22Rv1 (cell line): ENCODE data around the gene TCN2.

Experiments used
- H3K27ac ChIP-seq: fragments of 450-650 bp; 2 replicates; pipeline ENCODE4 v1.5.1; 2017
- CTCF ChIP-seq: fragments of 450-650 bp; IDR thresholded peaks from 2 replicates; pipeline ENCODE4 v1.5.1; 2017; ENCODE audit warnings: mild to moderate bottlenecking
- ZFX ChIP-seq: fragments of 450-650 bp; IDR thresholded peaks from 2 replicates; pipeline ENCODE4 v1.6.1; 2017; ENCODE audit warnings: antibody characterized with exemption, borderline replicate concordance

TCN2 gene

GRCh38 chr22:30647536-30647935, 40.6 kb downstream of the TCN2 start:
- H3K27ac ChIP-seq = no peak overlapping the region
- TF ChIP-seq CTCF (no peak), ZFX (no peak)

- TF ChIP-seq CTCF (no peak), ZFX (no peak)
- no peak overlapping the region for H3K27ac ChIP-seq
These were observed 41.9 kb downstream of the TCN2 start for GRCh38 chr22:30648825-30649224.

DNA sequence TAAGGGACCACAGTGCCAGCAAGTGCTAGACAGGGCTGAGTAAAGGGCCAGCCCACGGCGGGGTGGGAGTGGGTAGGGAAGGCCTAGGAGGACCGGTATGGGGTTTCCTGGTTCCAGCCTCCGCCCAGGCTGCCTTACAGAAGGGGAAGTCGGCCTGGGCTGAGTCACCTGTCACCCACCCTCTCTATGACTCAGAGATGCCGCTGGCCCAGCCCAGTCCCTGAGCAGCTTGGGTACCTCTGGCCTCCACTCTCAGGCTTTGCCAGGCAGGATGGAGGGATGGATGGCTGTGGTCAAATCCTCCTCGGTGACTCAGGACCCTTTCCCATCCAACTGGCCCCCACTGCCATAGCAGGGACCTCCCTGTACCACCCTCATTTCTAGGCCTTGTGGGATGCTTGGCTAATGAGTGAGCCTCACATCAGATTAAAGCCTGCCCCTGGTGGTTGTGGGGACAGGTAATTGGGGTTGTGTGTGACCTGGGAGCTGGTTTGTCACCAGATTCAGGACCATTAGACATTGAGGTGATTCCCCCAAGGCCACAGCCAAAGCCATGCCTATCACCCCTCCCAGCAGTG, 42.5 kb downstream of the TCN2 start:
- H3K27ac ChIP-seq = no peak overlapping the region
- TF ChIP-seq CTCF = no peak
- no peak for TF ChIP-seq ZFX

- TF ChIP-seq CTCF (no peak), ZFX (no peak)
- H3K27ac ChIP-seq = no peak overlapping the region
These were observed 43.6 kb downstream of the TCN2 start for GRCh38 chr22:30650508-30651116.

DNA sequence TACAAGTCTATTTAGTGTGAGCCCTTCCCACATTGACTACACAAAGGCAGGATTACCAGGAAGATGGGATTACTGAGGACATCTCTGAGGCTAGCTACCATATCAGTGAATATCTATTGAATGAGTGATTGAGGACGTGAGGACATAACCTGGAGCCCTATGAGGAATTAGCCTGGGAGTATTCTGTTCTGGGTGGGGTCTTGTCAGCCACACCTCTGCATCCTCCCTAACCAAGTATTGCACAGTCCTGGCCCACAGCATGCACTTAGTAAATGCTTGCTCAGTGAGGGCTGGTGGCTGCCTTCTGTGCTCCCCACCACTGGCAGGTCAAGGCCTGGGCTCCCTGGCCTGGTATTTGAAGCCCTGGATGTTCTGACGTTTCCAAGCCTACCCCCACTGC, 45.9 kb downstream of the TCN2 start:
- TF ChIP-seq CTCF = no peak
- TF ChIP-seq ZFX = no peak
- H3K27ac ChIP-seq = no peak overlapping the region

GRCh38 chr22:30654361-30654760, 47.4 kb downstream of the TCN2 start:
- no peak for TF ChIP-seq CTCF
- no peak overlapping the region for H3K27ac ChIP-seq

- H3K27ac ChIP-seq = no peak overlapping the region
- TF ChIP-seq ZFX (no peak), CTCF (no peak)
These were observed 48.6 kb downstream of the TCN2 start for GRCh38 chr22:30655532-30655931.
